ENCODE results near the gene NTF4. TPM values are rescaled to one million over a fixed set of nuclear protein-coding genes. Genes with fewer than 3 reads are reported as not detected.

NTF4 gene
- total RNA-seq, 1 donor from 2014 or later: not detected

GRCh38 chr19:49104229-49104864 is 39.7 kb upstream of the NTF4 start:
- intact Hi-C loops (cut with micrococcal nuclease): no loop called here
- Mint-ChIP-seq H3K4me3 (no peak overlapping the region), H3K4me1 (peaks cover 9% of the 10 kb centered on the region), H3K27me3 (no peaks in the 10 kb centered on the region), H3K27ac (peak overlapping the region; percentile 56), H3K36me3 (ENCODE audit: low read depth) (peaks cover 85% of the 10 kb centered on the region), H3K9me3 (no peaks in the 10 kb centered on the region)
- no peak for ATAC-seq (ENCODE audit: low read depth)
- no peak for DNase-seq
- POLR2A ChIA-PET: interaction anchor here (1.3 kb wide), 1 partner anchor 96 kb away, joined by 3 read pairs; no protein-coding TSS in a partner anchor
- CTCF ChIA-PET: interaction anchor here (1.0 kb wide), 1 partner anchor 48 kb away, joined by 3 read pairs; no protein-coding TSS in a partner anchor
- TF ChIP-seq CTCF (IDR thresholded peaks at IDR 0.05): no peak

- CTCF ChIA-PET: interaction anchor here (1.0 kb wide), 1 partner anchor 12 kb away, joined by 3 read pairs; no protein-coding TSS in a partner anchor
- no peak overlapping the region for H3K27ac Mint-ChIP-seq
Observed at GRCh38 chr19:49103331-49104085, 38.9 kb upstream of the NTF4 start.

GRCh38 chr19:49102303-49102702 is 37.7 kb upstream of the NTF4 start:
- CTCF ChIA-PET: no interaction called here
- DNase-seq: no peak
- Mint-ChIP-seq H3K4me3 (no peak overlapping the region), H3K27ac (no peak overlapping the region), H3K9me3 (no peaks in the 10 kb centered on the region), H3K36me3 (ENCODE audit: low read depth) (peaks cover 88% of the 10 kb centered on the region), H3K4me1 (peaks cover 12% of the 10 kb centered on the region), H3K27me3 (no peaks in the 10 kb centered on the region)
- intact Hi-C loops (cut with micrococcal nuclease): no loop called here
- POLR2A ChIA-PET: no interaction called here
- no peak for ATAC-seq (ENCODE audit: low read depth)
- no peak for TF ChIP-seq CTCF (IDR thresholded peaks at IDR 0.05)

More at GRCh38 chr19:49103331-49104085, 38.9 kb upstream of the NTF4 start:
- Mint-ChIP-seq H3K4me3 (no peak overlapping the region), H3K9me3 (no peaks in the 10 kb centered on the region), H3K27me3 (no peaks in the 10 kb centered on the region), H3K36me3 (ENCODE audit: low read depth) (peaks cover 85% of the 10 kb centered on the region), H3K4me1 (peaks cover 9% of the 10 kb centered on the region)
- no peak for ATAC-seq (ENCODE audit: low read depth)
- no peak for DNase-seq
- TF ChIP-seq CTCF (IDR thresholded peaks at IDR 0.05): no peak
- intact Hi-C loops (cut with micrococcal nuclease): no loop called here
- POLR2A ChIA-PET: no interaction called here

GRCh38 chr19:49101160-49101559 is 36.5 kb upstream of the NTF4 start:
- no peaks in the 10 kb centered on the region for H3K9me3 Mint-ChIP-seq
- peaks cover 12% of the 10 kb centered on the region for H3K4me1 Mint-ChIP-seq
- DNase-seq: no peak
- peaks cover 87% of the 10 kb centered on the region for H3K36me3 Mint-ChIP-seq (ENCODE audit: low read depth)
- intact Hi-C loops (cut with micrococcal nuclease): no loop called here
- no peak overlapping the region for H3K4me3 Mint-ChIP-seq
- H3K27me3 Mint-ChIP-seq: no peaks in the 10 kb centered on the region
- no peak for TF ChIP-seq CTCF (IDR thresholded peaks at IDR 0.05)
- H3K27ac Mint-ChIP-seq: no peak overlapping the region
- POLR2A ChIA-PET: no interaction called here
- CTCF ChIA-PET: interaction anchor here (2.0 kb wide), 1 partner anchor 98 kb away, joined by 5 read pairs; no protein-coding TSS in a partner anchor
- no peak for ATAC-seq (ENCODE audit: low read depth)

- Mint-ChIP-seq H3K4me3 (no peak overlapping the region), H3K4me1 (peaks cover 8% of the 10 kb centered on the region), H3K9me3 (no peaks in the 10 kb centered on the region), H3K36me3 (ENCODE audit: low read depth) (peaks cover 85% of the 10 kb centered on the region), H3K27me3 (no peaks in the 10 kb centered on the region), H3K27ac (no peak overlapping the region)
- TF ChIP-seq CTCF (IDR thresholded peaks at IDR 0.05): no peak
- DNase-seq (no peak), ATAC-seq (ENCODE audit: low read depth) (no peak)
- ChIA-PET CTCF (interaction anchor here (1.6 to 4.0 kb wide), 7 partner anchors 11 to 110 kb away, joined by 7 to 54 read pairs (median 18); partner anchors contain the start of gene LIN7B), POLR2A (interaction anchor here (1.0 to 1.6 kb wide), 2 partner anchors 13 to 109 kb away, joined by 4 to 10 read pairs; no protein-coding TSS in a partner anchor)
- intact Hi-C loops (cut with micrococcal nuclease): loop anchor here (10.0 kb wide), 1 partner anchor 476 kb away; no protein-coding TSS in a partner anchor
Observed at GRCh38 chr19:49098795-49099194, 34.2 kb upstream of the NTF4 start.
